DMS 273 treated with DMSO at 0.1 percent for 48 hours (cell line): Measurements from ENCODE around the gene KCNB1.

ENCODE experiments used
- DNase-seq: peaks from one replicate; lab custom pipeline; 2025; lab: John Stamatoyannopoulos, UW

Gene KCNB1

GRCh38 chr20:49351775-49352174, 130.7 kb downstream of the KCNB1 start:
- DNase-seq = no peak

- DNase-seq = no peak
Observed at GRCh38 chr20:49349694-49350252, 132.7 kb downstream of the KCNB1 start.

- DNase-seq = no peak
Observed at GRCh38 chr20:49349078-49349477, 133.4 kb downstream of the KCNB1 start.

GRCh38 chr20:49348563-49348962, 133.9 kb downstream of the KCNB1 start:
- DNase-seq = no peak

- no peak for DNase-seq
Observed at GRCh38 chr20:49347156-49347555, 135.3 kb downstream of the KCNB1 start.

- no peak for DNase-seq
Observed at GRCh38 chr20:49346682-49347081, 135.8 kb downstream of the KCNB1 start.

GRCh38 chr20:49345524-49345923, 136.9 kb downstream of the KCNB1 start:
- DNase-seq = peak; percentile 50

GRCh38 chr20:49344975-49345374, 137.5 kb downstream of the KCNB1 start:
- DNase-seq = no peak

- DNase-seq = no peak
Observed at GRCh38 chr20:49344140-49344539, 138.3 kb downstream of the KCNB1 start.

- no peak for DNase-seq
Observed at GRCh38 chr20:49343246-49343645, 139.2 kb downstream of the KCNB1 start.

- no peak for DNase-seq
Observed at GRCh38 chr20:49340161-49340966, 142.1 kb downstream of the KCNB1 start.

GRCh38 chr20:49339123-49339522, 143.3 kb downstream of the KCNB1 start:
- DNase-seq = no peak

GRCh38 chr20:49338061-49338460, 144.4 kb downstream of the KCNB1 start:
- no peak for DNase-seq

- no peak for DNase-seq
Observed at GRCh38 chr20:49337357-49337756, 145.1 kb downstream of the KCNB1 start.

- no peak for DNase-seq
Observed at GRCh38 chr20:49336786-49337185, 145.7 kb downstream of the KCNB1 start.

GRCh38 chr20:49335476-49335875, 147.0 kb downstream of the KCNB1 start:
- DNase-seq = no peak

GRCh38 chr20:49330701-49331615, 151.5 kb downstream of the KCNB1 start:
- DNase-seq = no peak

GRCh38 chr20:49328790-49329189, 153.7 kb downstream of the KCNB1 start:
- DNase-seq = no peak

GRCh38 chr20:49326026-49326425, 156.4 kb downstream of the KCNB1 start:
- DNase-seq = no peak

- DNase-seq = no peak
Observed at GRCh38 chr20:49324306-49324705, 158.2 kb downstream of the KCNB1 start.

- peak; percentile 26 for DNase-seq
Observed at GRCh38 chr20:49323622-49324238, 158.7 kb downstream of the KCNB1 start.

- DNase-seq = peak; percentile 46
Observed at GRCh38 chr20:49320460-49320859, 162.0 kb downstream of the KCNB1 start.
